ENCODE measurements around the gene RPS16. TPM values are rescaled to one million over a fixed set of nuclear protein-coding genes. Genes with fewer than 3 reads are reported as not detected.
"Not testable (repeated sequence)": the region's sequence is repeated elsewhere in the genome, so short reads cannot be mapped to it uniquely, and the experiment has no call there.

RPS16 gene
- total RNA-seq, 2 donors from 2014 or later = 1,162 to 1,716 TPM

- peak; percentile 93 for DNase-seq (ENCODE audit: low spot score)
- H3K27me3 ChIP-seq (replicated peaks; ENCODE audit: insufficient read depth) = no peaks in the 10 kb centered on the region
- H3K4me1 ChIP-seq (replicated peaks) = peaks cover 12% of the 10 kb centered on the region
- intact Hi-C loops (cut with DNase I) = no loop called here
- WGBS = under 1% methylated on average over 62 of the region's 62 CpGs
- peak within 1 kb of the TSS; percentile 77 to 82 for H3K27ac ChIP-seq
- TF ChIP-seq POLR2A (IDR thresholded peaks at IDR 0.05) (peak; percentile 58), POLR2AphosphoS5 (IDR thresholded peaks at IDR 0.05) (peak; percentile 98)
- TF ChIP-seq, protein P1, sequence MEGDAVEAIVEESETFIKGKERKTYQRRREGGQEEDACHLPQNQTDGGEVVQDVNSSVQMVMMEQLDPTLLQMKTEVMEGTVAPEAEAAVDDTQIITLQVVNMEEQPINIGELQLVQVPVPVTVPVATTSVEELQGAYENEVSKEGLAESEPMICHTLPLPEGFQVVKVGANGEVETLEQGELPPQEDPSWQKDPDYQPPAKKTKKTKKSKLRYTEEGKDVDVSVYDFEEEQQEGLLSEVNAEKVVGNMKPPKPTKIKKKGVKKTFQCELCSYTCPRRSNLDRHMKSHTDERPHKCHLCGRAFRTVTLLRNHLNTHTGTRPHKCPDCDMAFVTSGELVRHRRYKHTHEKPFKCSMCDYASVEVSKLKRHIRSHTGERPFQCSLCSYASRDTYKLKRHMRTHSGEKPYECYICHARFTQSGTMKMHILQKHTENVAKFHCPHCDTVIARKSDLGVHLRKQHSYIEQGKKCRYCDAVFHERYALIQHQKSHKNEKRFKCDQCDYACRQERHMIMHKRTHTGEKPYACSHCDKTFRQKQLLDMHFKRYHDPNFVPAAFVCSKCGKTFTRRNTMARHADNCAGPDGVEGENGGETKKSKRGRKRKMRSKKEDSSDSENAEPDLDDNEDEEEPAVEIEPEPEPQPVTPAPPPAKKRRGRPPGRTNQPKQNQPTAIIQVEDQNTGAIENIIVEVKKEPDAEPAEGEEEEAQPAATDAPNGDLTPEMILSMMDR (IDR thresholded peaks at IDR 0.05) = peak in 1 of 4 experiments; percentile 36
- H3K4me3 ChIP-seq = peak within 1 kb of the TSS; percentile 85 to 97
- H3K9me3 ChIP-seq = no peaks in the 10 kb centered on the region
- H3K36me3 ChIP-seq = no peaks in the 10 kb centered on the region
These were observed 44.8 kb upstream of the RPS16 start, which contains the start of gene TIMM50 for GRCh38 chr19:39480337-39481228. TIMM50 (plus strand) TSS chr19:39480838; CDS start chr19:39480854, 16 bp downstream.

DNA sequence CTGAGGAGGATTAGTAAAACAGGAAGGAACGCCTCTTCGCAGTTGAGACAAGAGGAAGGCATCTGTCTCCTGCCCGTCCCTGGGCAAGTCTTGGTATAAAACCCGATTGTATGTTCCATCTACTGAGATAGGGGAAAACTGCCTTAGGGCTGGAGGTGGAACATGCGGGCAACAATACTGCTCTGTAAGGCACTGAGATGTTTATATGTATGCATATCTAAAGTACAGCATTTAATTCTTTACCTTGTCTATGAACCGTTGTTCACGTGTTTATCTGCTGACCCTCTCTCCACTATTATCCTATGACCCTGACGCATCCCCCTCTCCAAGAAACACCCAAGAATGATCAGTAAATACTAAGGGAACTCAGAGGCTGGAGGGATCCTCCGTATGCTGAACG is 44.2 kb upstream of the RPS16 start:
- H3K9me3 ChIP-seq = no peaks in the 10 kb centered on the region
- WGBS = 32% methylated on average over 10 of the region's 10 CpGs
- TF ChIP-seq, protein P1 (IDR thresholded peaks at IDR 0.05) = no peak
- TF ChIP-seq POLR2AphosphoS5 (IDR thresholded peaks at IDR 0.05) (no peak), POLR2A (IDR thresholded peaks at IDR 0.05) (no peak)
- peak overlapping the region; percentile 85 to 97 for H3K4me3 ChIP-seq
- no peak for DNase-seq (ENCODE audit: low spot score)
- no peaks in the 10 kb centered on the region for H3K36me3 ChIP-seq
- H3K4me1 ChIP-seq (replicated peaks) = peaks cover 12% of the 10 kb centered on the region
- H3K27ac ChIP-seq = peak overlapping the region; percentile 77 to 82
- H3K27me3 ChIP-seq (replicated peaks; ENCODE audit: insufficient read depth) = no peaks in the 10 kb centered on the region
- intact Hi-C loops (cut with DNase I) = no loop called here

DNA sequence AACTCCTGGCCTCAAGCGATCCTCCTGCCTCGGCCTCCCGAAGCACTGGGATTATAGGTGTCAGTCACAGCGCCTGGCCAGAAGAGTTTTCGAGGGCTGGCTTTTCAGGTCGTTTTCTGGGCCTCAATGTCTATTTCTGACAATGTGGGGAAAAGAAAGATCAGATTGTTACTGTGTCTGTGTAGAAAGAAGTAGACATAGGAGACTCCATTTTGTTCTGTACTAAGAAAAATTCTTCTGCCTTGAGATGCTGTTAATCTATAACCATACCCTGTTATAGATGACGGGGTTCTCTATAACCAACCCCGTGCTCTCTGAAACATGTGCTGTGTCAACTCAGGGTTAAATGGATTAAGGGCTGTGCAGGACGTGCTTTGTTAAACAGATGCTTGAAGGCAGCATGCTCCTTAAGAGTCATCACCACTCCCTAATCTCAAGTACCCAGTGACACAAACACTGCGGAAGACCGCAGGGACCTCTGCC is 43.6 kb upstream of the RPS16 start:
- H3K27ac ChIP-seq; DNase-seq (ENCODE audit: low spot score); H3K36me3 ChIP-seq; H3K4me3 ChIP-seq; H3K27me3 ChIP-seq (replicated peaks; ENCODE audit: insufficient read depth); H3K9me3 ChIP-seq; intact Hi-C loops (cut with DNase I): not testable (repeated sequence)
- peaks cover 12% of the 10 kb centered on the region for H3K4me1 ChIP-seq (replicated peaks)
- 70% methylated on average over 11 of the region's 11 CpGs for WGBS

DNA sequence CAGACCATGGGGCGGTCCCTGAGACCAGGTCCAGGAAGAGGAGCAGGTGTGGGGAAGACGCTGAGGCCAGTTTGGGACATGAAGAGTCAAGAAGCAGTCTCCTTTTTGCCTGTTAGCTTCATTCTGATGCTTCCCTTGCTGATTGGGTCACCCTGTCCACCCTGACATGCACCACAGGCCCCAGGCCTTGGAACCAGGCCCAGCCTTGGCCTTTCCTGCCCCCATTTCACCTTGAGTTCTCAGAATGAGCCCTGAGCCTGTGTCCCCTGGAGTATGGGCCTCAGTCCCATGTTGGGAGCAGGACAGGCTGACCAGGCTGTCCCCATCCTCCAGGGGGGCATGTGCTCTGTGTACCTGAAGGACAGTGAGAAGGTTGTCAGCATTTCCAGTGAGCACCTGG is 40.0 kb upstream of the RPS16 start:
- intact Hi-C loops (cut with DNase I) = no loop called here
- H3K4me1 ChIP-seq (replicated peaks) = peaks cover 4% of the 10 kb centered on the region
- DNase-seq (ENCODE audit: low spot score) = no peak
- H3K4me3 ChIP-seq = no peak overlapping the region
- no peaks in the 10 kb centered on the region for H3K9me3 ChIP-seq
- no peaks in the 10 kb centered on the region for H3K27me3 ChIP-seq (replicated peaks; ENCODE audit: insufficient read depth)
- H3K27ac ChIP-seq = no peak overlapping the region
- peaks cover 12 to 23% of the 10 kb centered on the region in 2 donors for H3K36me3 ChIP-seq
- no peak for TF ChIP-seq POLR2A (IDR thresholded peaks at IDR 0.05)
- TF ChIP-seq, protein P1 (IDR thresholded peaks at IDR 0.05) = no peak
- TF ChIP-seq POLR2AphosphoS5 (IDR thresholded peaks at IDR 0.05) = no peak
- 100% methylated on average over 2 of the region's 2 CpGs for WGBS

GRCh38 chr19:39474139-39474620 is 38.4 kb upstream of the RPS16 start:
- Histone ChIP-seq H3K9me3 (no peaks in the 10 kb centered on the region), H3K36me3 (peaks cover 16 to 32% of the 10 kb centered on the region in 2 donors), H3K27me3 (replicated peaks; ENCODE audit: insufficient read depth) (no peaks in the 10 kb centered on the region), H3K4me1 (replicated peaks) (no peaks in the 10 kb centered on the region), H3K27ac (no peak overlapping the region), H3K4me3 (no peak overlapping the region)
- 46% methylated on average over 9 of the region's 9 CpGs for WGBS
- TF ChIP-seq, protein P1 (IDR thresholded peaks at IDR 0.05) = peak; percentile 53 to 76 (median 60)
- TF ChIP-seq POLR2AphosphoS5 (IDR thresholded peaks at IDR 0.05) = no peak
- intact Hi-C loops (cut with DNase I) = loop anchor here (5.0 kb wide), 1 partner anchor 58 kb away; the partner anchor contains the start of gene EID2B
- DNase-seq (ENCODE audit: low spot score) = peak; percentile 29

All from prostate gland (tissue), 2 donors.